ENCODE data around the gene RAVER1.
A peak's percentile ranks its signal among the peaks of the same experiment; 100 is the strongest.

GRCh38 chr19:10295305-10295846, 38.0 kb downstream of the RAVER1 start:
- no peak for TF ChIP-seq POLR2A (IDR thresholded peaks at IDR 0.05; ENCODE audit: low read depth, low read length)
- TF ChIP-seq FOS (IDR thresholded peaks at IDR 0.05; ENCODE audit: borderline replicate concordance, insufficient read depth, low read length) = no peak
- TF ChIP-seq CTCF (IDR thresholded peaks at IDR 0.05; ENCODE audit: extremely low read depth in 1 of 2, insufficient read depth in 1 of 2, low read depth in 1 of 2, low read length in 2 of 2) = peak; percentile 10 to 44
- no peak for TF ChIP-seq JUN (IDR thresholded peaks at IDR 0.05; ENCODE audit: borderline replicate concordance, insufficient read depth, insufficient read length, low read depth)

Data from endothelial cell of umbilical vein (primary cell).